GM23248 (cell line): Measurements from ENCODE around the gene CELA2A.

Source experiments
- EZH2 ChIP-seq: fragments of 200-600 bp; sonication (generic); IDR thresholded peaks from 2 replicates; pipeline ENCODE4 v1.6.1; 2018; ENCODE audit warnings: antibody characterized with exemption, mild to moderate bottlenecking; ENCODE audit not compliant: insufficient read depth, poor library complexity, severe bottlenecking
- EZH2phosphoT487 ChIP-seq: fragments of 200-600 bp; sonication (generic); IDR thresholded peaks from 2 replicates; pipeline ENCODE4 v1.6.1; 2018; ENCODE audit warnings: antibody characterized with exemption, moderate library complexity, mild to moderate bottlenecking, low read depth; ENCODE audit not compliant: insufficient read depth

DNA sequence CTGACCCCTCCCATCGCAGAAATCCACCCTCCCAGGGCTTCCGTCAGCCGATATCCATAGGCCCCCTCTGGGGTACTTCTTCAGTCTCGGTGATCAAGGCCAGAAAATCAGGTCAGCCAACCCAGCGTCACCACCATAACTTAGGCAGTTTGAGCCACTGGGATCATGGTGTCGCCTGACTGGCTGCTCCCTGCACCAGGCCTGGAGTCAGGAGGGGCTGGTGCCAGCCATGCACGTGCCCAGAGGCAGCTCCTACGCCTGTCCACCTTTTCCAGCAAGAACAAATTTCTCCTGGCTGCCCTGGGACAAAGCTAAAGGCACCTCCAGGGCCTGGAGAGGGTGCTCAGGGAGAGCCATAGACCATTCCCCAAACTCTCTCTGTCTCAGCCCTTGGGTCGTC is 23.1 kb upstream of the CELA2A start:
- no peak for TF ChIP-seq EZH2
- no peak for TF ChIP-seq EZH2phosphoT487
